HG03139 (cell line): Measurements from ENCODE around the gene MEI1.
A peak's percentile ranks its signal among the peaks of the same experiment; 100 is the strongest.

Experiments
- ATAC-seq: cut with Tn5 transposase; IDR thresholded peaks from one replicate; pipeline ENCODE4 v1.9.1; 2021; ENCODE audit not compliant: unreplicated experiment

Gene MEI1

DNA sequence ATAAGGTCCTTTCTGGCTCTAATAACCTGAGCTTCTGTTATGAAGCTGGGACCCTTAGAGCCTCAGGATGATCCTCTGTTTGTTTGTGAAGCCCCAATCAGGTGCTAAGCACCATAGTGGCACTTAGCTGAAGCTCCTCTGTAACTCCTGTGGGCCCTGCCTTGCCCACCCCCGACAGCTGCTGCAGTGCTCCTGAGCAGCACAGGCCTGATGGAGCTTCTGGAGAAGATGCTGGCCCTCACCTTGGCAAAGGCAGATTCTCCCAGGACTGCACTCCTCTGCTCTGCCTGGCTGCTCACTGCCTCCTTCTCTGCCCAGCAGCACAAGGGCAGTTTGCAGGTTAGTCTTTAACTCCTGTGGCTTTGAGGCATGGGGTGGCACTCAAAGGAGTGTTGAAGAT is 82.2 kb downstream of the MEI1 start:
- peak; percentile 10 for ATAC-seq

DNA sequence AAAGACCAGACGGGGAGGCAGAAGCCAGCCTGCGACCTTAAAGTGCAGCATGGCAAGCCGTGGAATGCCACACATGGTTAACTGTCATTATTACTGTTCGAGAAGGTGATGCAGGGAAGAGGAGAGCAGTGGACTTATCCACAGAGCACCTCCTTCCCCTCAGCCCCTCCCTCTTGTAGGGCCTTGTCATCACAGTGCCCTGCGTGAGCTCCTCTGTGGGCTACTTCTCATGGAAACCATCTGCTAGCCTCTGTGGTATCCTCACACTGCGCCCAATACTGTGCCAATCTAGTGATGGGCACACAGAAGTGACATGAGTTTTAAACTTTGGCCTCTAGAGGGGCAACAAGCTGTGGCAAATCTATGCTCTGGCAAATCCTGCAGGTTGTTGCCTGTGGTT is 83.0 kb downstream of the MEI1 start:
- ATAC-seq: no peak

DNA sequence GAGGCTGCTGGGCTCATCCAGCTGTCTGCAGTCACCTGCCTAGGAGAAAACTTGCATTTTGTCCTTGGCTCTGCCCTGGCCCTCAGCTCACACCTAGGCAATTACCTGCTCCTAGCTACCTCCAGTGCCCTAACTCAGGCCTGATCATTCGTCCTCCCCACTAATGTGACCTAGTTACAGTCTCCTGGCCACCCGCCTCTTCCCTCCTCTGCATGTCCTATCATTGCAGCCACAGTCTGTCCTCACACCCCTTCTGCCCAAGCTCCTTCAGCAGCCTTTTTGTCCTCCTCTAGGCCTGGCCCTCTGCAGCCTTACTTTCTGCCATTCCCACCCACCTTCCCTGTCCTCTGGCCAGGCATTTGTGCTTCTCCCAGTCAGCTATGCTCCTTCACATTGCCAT is 83.4 kb downstream of the MEI1 start:
- no peak for ATAC-seq

- no peak for ATAC-seq
Observed at GRCh38 chr22:41787331-41787730, 88.0 kb downstream of the MEI1 start.

DNA sequence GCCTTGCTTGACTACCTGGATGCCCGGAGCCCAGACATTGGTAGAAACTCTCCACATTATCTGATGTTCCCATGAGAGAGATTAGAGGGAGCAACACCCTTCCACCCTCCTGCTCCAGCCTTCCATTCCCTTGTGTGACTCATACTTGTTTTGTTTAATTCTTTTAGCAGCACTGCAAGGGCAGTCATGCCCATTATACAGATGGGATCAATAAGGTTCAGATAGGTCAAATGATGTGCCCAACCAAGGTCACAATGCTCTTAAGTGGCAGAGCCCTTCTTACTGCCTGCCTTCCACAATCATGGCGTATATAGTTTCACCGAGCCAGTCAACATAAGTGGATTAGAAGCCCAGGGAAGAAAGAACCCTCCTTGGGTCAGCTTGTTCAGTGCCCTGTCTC is 94.6 kb downstream of the MEI1 start:
- ATAC-seq: no peak

DNA sequence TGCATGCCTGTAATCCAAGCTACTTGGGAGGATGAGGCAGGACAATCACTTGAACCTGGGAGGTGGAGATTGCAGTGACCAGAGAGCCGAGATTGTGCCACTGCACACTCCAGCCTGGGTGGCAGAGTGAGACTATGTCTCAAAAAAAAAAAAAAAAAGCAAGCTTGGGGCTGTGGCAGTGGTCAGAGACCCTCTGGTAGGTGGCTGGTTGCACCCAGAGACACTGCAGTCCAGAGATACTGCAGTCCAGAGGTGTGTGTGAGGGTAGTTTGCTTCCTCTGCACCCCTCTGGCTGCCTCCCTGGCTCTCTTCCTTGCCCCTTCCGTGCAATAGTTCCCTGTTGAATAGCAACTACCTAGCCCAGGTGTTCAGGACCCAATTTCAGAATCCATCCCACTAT is 99.4 kb downstream of the MEI1 start:
- ATAC-seq: no peak

DNA sequence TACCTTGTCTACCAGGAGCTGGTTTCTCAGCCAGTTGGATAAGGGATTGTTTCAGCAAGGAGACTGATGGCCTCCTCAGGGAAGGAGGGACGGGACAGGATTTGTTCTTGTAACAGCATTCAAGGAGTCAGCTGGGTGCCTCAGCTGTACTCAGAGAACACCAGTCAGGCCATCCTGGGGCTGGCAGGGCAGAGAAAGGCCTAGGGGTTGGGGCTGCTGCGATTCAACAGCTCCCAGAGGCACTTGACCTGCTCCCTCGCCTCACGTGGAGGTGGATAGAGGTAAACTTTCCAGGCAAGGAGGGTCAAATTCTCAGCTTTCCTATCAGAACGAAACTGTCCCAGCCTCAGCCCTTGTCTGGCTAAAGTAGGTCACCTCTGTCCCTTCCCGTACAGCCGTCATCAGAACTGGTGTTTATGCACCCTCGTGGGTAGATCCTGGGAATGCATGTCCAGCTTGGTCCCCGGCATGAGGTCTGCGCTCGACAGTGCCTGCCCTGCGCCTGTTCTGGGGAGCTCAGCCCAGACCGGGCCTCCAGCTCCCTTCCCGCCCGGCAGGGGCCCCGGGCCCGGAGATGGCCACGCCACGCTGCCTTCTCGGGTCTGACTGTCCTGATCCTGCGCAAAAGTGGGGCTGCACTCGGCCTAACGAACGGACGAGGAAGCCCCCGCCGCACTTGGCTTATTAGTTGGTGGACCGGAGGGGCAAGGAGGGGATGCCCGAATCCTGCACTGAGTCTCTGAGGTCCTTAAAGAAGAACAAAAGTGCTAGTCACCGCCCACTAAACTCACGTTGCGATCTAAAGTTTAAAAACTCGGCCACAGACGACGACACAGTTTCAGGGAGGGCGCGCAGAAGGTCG is 100.4 kb downstream of the MEI1 start:
- peak; percentile 22 for ATAC-seq

DNA sequence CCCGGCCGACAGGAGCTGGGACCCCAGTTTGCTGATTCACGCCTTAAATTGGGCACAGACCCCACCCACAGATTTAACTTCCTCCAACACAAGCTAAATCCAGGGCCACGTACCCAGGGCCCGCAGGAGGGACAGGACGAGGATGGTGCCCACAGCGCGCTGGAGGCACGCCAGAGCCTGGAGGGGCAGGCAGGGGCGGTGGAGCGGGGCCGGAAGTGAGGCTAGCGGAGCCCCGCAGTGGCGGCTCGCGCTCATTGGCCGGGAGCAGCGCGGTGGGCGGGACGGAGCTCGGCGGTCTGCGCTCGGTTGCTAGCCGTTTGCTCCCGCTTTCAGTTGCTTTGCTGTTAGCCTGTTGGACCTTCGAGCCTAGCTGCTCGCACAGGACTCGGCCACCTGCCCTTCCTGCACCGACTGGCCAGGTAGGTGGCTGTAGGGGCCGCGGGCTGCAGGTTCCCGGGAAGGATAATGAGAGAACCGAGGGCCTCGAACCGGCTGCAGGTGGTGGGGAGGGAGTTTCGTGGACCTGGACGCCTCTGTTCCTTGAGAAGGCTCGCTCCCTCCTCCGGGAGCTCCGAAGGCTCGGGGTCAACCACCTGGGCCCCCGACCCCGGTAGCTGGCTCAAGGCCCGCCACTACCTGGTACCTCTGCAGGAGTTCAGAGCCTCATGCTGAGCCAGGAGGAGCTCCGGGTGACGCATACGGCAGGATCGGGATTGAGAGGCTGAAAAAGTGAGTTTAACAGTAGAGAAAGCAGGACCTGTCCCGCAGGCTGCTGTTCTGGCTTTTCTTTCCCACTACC is 101.2 kb downstream of the MEI1 start, which contains the start of gene CCDC134:
CCDC134 (plus strand) TSS at position 332 of the 799 bp plus-strand sequence. CDS start 8,212 bp downstream, outside the sequence.
- peak; percentile 83 for ATAC-seq

DNA sequence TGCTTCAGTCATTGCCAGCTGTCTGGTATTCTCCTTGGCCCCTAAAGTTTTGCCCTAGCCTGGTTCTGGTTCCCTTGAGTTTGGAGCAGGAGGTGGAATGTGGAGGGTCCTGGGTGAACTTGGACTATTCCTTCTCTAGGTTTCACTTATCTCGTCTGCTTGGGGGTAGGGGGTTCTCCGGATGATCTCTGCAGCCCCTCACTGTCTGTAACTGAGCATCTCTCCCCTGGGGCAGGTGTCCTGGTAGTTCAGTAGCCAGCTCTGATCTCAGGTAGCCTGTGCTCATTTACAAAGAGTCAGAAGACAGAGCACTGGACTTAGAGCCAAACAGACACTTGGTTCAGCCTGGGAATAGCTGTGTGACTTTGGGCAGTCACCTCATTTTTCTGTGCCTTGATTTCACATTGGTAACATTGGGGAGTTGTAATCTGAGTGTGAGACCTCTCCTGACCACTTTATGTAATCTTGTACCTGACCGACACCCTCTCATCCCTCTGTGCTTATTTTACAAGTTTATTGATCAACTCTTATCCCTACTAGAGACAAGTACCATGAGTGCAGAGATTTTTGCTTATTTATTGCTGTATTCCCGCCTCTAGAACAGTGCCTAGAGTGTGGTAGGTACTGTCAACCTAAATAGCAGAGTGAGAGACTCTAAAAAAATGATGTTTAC is 102.0 kb downstream of the MEI1 start:
- no peak for ATAC-seq

DNA sequence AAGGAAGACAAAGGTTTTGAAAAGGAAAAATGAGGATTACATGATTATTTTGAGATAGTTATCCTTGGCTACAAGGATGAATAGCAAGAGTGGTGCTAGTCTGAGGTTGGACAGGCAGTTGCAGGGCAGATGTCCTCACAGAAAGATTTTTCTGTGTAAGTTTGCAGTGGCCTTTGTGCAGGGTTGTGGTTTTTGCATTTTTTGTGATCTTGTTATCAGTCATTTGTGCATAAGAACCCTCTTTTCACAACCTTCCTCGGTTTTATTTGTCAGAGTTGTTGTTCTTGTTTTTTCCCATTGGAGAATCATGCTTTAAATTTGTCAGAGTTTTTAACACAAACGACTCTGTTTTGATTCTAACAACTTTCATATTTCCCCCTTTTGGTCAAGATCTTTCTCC is 102.6 kb downstream of the MEI1 start:
- ATAC-seq: no peak

GRCh38 chr22:41805639-41806038 is 106.3 kb downstream of the MEI1 start:
- no peak for ATAC-seq

- ATAC-seq: no peak
Observed at GRCh38 chr22:41808400-41808799, 109.1 kb downstream of the MEI1 start.

DNA sequence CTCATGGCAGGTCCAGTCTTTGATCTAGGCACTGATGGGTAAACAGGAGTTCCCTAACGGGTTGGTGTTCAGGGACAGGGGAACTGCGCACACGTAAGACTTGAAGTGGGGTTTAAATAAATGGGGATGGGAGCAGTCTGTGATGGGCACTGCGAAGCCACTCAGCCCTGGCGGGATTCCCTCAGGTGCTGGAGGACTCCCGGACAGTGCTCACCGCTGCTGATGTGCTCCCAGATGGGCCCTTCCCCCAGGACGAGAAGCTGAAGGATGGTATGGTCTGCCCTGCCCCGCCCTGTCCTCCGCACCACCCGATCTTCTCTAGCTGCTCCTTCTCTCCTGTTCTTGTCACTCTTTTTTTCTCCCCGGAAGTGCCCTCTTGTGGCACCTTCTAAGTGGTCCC is 110.7 kb downstream of the MEI1 start:
- ATAC-seq: no peak

- ATAC-seq: no peak
Observed at GRCh38 chr22:41812805-41813545, 113.7 kb downstream of the MEI1 start.

- ATAC-seq: no peak
Observed at GRCh38 chr22:41813726-41814410, 114.6 kb downstream of the MEI1 start.

DNA sequence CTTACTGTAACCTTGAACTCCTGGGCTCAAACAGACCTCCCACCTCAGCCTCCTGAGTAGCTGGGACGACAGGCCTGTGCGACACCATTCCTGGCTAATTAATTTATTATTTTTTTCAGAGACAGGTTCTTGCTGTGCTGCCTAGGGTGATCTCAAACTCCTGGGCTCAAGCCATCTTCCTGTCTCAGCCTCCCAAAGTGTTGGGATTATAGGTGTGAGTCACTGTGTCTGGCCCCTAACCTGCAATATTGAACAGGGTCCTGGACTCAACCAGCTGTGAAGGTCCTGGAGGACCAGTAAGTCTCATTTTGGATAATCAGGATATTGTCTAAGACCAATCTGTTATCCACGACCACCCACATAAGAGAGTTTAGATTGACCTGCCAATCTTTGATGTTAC is 116.4 kb downstream of the MEI1 start:
- ATAC-seq: no peak

DNA sequence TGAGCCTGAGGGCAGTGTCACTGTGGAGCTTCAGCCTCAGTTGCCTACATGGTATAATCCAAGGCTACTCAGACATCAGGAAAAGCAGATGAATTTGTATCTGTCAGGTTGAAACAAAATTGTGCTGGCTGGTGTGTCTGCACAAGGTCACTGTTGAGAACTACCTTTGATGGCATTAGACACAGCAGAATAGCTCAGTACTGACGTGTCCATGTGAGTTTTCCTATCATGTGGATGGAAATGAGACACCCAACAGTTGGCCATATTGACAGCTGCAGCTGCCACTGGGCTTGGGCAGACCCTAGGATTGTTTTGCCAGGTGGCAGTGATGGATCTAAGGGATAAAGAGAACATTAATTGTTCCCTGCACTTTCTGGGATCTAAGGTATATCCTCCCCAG is 116.9 kb downstream of the MEI1 start:
- ATAC-seq: no peak

GRCh38 chr22:41816871-41817270 is 117.6 kb downstream of the MEI1 start:
- no peak for ATAC-seq

DNA sequence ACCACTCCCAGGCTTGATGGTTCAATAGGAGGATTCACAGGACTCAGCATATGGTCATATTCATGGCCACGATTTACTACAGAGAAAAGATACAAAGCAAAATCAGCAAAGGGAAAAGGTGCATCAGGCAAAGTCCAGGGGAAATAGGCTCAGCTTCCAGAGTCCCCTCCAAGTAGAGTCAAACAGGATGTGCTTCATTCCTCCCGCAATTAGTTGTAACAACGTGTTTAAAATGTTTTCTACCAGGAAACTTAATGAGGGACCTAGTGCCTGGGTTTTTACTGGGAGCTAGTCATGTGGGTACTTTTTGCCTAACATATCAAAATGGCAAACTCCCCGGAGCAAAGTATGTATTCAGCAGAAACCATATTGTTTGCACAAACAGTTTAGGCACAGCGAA is 118.7 kb downstream of the MEI1 start:
- no peak for ATAC-seq

GRCh38 chr22:41818596-41818995 is 119.3 kb downstream of the MEI1 start:
- ATAC-seq: no peak
